NT2/D1 (cell line): ENCODE data around the gene PLA2G2F.

Source experiments
- SUZ12 ChIP-seq: IDR thresholded peaks from 2 replicates; pipeline ENCODE4 v1.6.1; 2011; ENCODE audit not compliant: insufficient read length, insufficient read depth; ENCODE audit errors: extremely low read depth
- YY1 ChIP-seq: IDR thresholded peaks from 2 replicates; pipeline ENCODE4 v1.6.1; 2011; ENCODE audit not compliant: insufficient read length, insufficient read depth

GRCh38 chr1:20169932-20170331, 30.8 kb downstream of the PLA2G2F start:
- TF ChIP-seq YY1 (no peak), SUZ12 (no peak)
